ENCODE results near the gene UST.

- TF ChIP-seq ATF2 (CRISPR knock-in tag; IDR thresholded peaks at IDR 0.05; ENCODE audit: borderline replicate concordance, low read depth) (no peak), MAX (CRISPR knock-in tag; IDR thresholded peaks at IDR 0.05) (no peak), NFYB (CRISPR knock-in tag; conservative IDR thresholded peaks at IDR 0.05; ENCODE audit: low read depth) (no peak), TCF7 (CRISPR knock-in tag; IDR thresholded peaks at IDR 0.05; ENCODE audit: low read depth) (no peak), FOXP1 (CRISPR knock-in tag; IDR thresholded peaks at IDR 0.05; ENCODE audit: borderline replicate concordance) (no peak), FOXJ3 (CRISPR knock-in tag; IDR thresholded peaks at IDR 0.05; ENCODE audit: borderline replicate concordance) (no peak), NR3C1 (CRISPR knock-in tag; conservative IDR thresholded peaks at IDR 0.05; ENCODE audit: low read depth) (no peak), CTCF (IDR thresholded peaks at IDR 0.05) (no peak), ZNF263 (CRISPR knock-in tag; IDR thresholded peaks at IDR 0.05; ENCODE audit: low read depth) (no peak), PRDM15 (CRISPR knock-in tag; IDR thresholded peaks at IDR 0.05) (no peak), JUN (CRISPR knock-in tag; IDR thresholded peaks at IDR 0.05) (no peak), E2F4 (CRISPR knock-in tag; IDR thresholded peaks at IDR 0.05; ENCODE audit: borderline replicate concordance, low read depth) (no peak), PRRX2 (CRISPR knock-in tag; IDR thresholded peaks at IDR 0.05) (no peak)
Measured at GRCh38 chr6:148745926-148746325, 904 bp upstream of the UST start.

Data from WTC11 (cell line).